Activated CD4-positive, alpha-beta T cell treated with anti-CD3 and anti-CD28 coated beads, Interleukin-2, amount 50 U/mL, for 16 hours (primary cell): ENCODE measurements around the gene CST9.

Experiments
- DNase-seq: peaks from one replicate; pipeline ENCODE4 v3.0.0-alpha.2; 2020

Gene CST9

GRCh38 chr20:23605867-23606651 is at the start of gene CST9:
TSS of gene CST9 (minus strand) at chr20:23605917. CDS start at chr20:23605864, 53 bp downstream.
- no peak for DNase-seq

- DNase-seq = no peak
These were observed 49.0 kb upstream of the CST9 start for GRCh38 chr20:23654717-23655116.

GRCh38 chr20:23654000-23654399 is 48.3 kb upstream of the CST9 start:
- no peak for DNase-seq

- no peak for DNase-seq
These were observed 47.8 kb upstream of the CST9 start for GRCh38 chr20:23653400-23653938.

GRCh38 chr20:23652926-23653325 is 47.2 kb upstream of the CST9 start:
- no peak for DNase-seq

DNA sequence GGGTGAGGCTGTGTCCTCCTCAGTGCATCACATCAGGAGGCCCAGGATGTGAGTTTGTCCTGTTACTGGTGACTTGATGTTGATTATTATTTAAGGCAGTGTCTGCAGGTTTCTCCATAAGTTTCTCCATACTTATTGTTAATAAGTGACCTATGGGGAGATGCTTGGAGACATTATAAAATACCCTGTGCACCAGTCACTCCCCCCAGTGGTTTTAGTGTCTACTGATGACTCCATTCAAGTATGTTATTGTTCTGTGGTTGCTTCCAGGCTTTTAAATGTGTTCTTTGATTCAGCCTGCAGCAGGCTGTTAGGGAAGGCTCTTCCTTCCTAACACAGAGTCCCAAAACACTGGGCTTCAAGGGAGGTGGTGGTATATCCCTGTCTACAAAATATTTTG is 46.7 kb upstream of the CST9 start:
- no peak for DNase-seq

DNA sequence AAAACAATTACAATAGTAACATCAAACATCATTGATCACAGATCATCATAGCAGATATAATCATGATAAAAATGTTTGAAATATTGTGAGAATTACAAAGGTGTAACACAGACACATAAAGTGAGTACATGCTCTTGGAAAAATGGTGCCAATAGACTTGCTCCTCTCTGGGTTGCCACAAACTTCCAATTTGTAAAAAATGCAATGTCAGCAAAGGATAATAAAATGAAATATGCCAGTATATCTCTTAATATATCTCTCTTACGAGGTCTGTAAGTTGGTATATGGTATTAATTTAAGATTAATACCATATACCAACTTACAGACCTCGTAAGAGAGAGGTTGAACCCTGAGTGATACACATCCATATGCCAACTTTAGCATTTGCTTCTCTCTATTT is 45.4 kb upstream of the CST9 start:
- DNase-seq = no peak

DNA sequence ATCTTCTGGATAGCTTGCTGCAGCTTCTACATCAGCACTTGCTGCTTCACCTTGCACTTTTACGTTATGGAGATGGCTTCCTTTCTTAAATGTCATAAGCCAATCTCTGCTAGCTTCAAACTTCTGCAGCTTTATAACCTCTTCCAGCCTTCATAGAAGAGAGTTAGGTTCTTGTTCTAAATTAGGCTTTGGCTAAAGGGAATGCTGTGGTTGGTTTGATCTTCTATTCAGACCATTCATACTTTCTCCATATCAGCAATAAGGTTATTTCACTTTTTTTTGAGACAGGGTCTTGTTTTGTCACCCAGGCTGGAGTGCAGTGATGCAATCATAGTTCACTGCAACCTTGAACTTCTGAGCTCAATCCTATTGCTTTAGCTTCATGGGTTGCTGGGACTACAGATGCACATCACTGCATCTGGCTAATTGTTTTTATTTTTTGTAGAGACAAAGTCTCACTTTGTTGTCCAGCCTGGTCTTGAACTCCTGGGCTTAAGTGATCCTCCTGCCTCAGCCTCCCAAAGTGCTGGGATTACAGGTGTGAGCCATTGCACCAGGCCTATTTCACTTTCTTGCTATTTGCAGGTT is 44.2 kb upstream of the CST9 start:
- no peak for DNase-seq

DNA sequence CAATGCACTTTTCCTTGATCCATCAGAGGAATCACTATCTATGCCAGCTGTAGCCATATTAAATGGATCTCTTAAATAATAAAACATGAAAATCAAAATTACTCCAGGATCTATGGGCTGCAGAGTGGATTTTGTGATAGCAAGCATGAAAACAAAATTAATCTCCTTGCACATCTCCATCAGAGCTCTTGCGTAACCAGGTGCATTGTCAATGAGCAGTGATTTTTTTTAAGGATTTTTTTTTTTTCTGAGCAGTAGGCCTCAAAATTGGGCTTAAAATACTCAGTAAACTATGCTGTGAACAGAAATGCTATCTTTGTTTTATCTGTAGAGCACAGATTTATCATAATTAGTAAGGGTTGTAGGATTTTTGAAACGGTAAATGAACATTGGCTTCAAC is 43.5 kb upstream of the CST9 start:
- DNase-seq = no peak

- DNase-seq = no peak
These were observed 41.6 kb upstream of the CST9 start for GRCh38 chr20:23647346-23647745.

DNA sequence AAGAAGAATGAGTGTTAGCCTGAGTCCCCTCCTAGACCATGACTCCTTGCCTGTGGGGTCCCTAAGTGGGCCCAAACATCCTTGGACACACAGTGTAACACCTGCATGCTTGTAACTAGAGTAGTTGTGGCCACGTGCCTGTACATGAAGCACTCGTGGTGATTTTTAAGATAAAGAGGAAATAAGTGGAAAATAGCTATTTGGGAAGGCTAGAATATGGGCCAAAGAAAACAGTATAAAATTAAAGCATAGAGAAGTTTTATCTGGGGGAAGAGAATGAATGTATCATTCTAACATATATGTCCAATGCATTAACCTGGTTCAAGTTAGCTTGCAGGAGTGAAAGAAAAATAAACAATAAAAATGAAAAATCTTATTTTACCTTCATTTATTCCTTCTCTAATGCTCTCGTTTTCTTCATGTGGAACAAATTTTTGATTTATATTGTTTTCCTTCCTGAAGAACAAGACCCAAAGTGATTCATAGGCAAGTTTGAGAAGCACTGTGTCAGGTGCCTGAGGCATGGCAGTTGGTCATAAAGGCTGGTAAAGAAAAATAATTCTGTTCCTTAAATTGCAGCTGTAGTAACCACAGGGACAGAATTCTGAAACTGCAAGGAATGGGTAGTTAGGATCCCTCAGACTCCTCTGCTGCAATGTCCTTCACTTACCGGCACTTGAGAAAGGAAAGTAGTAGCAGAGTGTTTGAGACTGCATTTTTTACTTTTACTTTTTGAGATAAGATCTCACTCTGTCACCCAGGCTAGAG is 40.6 kb upstream of the CST9 start:
- DNase-seq = no peak

DNA sequence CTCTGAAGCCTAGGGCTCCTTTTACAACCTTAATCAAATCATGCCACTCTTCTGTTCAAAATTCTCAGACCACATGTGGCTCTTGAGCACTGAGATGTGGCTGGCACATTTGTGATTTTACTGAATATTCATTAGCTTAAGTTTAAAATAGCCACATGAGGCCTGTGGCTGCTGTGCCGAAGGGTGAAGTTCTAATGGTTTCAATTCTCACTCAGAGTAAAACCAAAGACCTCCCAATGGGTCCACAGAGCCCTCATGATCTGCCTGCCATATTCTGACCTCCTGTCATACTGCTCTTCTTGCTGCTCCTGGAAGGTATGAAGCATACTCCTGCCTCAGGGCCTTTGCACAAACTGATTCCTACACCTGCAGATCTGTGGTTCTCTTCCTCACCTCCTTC is 39.9 kb upstream of the CST9 start:
- DNase-seq = no peak

- no peak for DNase-seq
These were observed 38.4 kb upstream of the CST9 start for GRCh38 chr20:23644164-23644563.

GRCh38 chr20:23643659-23644058 is 37.9 kb upstream of the CST9 start:
- DNase-seq = no peak

GRCh38 chr20:23641936-23642751 is 36.4 kb upstream of the CST9 start:
- DNase-seq = no peak

DNA sequence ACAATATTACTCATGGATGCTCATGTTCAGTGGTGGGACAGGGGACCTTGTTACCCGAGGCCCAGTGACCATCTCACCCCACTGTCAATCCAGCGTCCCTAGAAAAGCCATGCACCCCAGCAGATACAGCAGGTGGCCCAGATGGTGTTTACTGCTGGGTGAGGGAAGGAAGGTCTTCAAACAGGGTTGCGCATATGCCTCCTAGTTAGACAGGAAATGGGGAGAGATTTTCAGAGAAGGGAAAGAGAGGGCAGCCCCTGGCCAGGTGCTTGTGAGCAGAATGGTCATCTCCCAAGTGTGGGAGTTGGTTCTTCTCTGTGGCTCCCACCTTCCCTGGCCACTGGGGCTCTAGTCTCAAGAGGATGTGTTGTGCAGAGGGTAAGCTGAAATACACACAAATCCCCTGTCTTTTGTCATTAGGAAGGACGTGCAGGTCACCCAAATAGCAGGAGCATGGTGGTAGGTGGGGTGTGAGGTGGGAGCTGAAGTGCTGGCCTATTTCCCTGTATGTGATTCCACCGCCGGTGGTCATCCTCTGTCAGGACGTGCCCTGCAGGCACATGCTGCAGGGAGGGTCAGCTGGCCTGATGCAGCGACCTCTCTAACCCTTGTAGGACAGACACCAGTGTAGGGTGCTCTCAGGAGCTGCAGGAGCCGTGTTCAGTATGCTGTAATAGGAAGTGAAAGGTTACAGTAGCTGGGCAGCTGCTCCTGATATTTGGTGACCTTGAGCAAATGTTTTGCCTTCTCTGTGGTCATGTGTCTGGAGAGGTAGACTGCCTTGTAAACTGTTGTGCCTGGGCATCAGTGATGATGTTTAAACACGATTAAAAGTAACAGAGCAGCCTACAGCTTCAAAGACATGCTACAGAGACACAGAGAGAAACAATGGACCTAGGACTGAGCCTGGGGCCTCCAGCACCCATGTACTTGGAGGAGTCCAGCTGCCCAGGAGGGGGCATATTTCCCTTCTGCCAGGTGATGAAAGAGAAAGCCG is 35.3 kb upstream of the CST9 start:
- no peak for DNase-seq

- DNase-seq = no peak
These were observed 34.4 kb upstream of the CST9 start for GRCh38 chr20:23640018-23640601.

GRCh38 chr20:23639490-23639958 is 33.8 kb upstream of the CST9 start:
- no peak for DNase-seq

DNA sequence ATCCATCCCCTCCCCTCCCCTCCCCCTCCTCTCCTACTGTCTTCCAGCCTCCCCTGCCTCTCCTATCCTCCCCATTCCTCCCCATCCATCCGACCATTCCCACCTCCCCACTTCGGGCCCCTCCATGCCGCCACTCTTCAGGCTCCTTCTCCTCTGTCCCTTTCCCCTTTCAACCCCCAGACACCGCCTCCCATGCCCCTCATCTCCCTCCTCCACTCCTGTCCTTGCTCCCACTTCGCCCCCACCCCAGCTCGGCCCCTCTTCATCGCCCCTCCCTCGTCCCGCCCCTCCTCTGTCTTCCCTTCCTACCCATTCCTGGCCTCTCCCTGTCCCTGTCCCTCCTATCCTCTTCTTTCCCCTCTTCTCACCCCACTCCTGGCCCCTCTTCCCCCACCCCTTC is 32.6 kb upstream of the CST9 start:
- DNase-seq = no peak

- peak; percentile 9 for DNase-seq
These were observed 31.8 kb upstream of the CST9 start, which contains the start of gene CST3 for GRCh38 chr20:23637282-23638221. TSS of gene CST3 (minus strand) at chr20:23637955. CDS start at chr20:23637862, 93 bp downstream.
